GM12891 (cell line): Measurements from ENCODE around the gene ZNF697.
A peak's percentile ranks its signal among the peaks of the same experiment; 100 is the strongest.
"Not testable (repeated sequence)": the region's sequence is repeated elsewhere in the genome, so short reads cannot be mapped to it uniquely, and the experiment has no call there.

Experiments
- DNase-seq: peaks from one replicate; pipeline ENCODE4 v3.0.0; 2011; ENCODE audit warnings: low spot score; ENCODE audit not compliant: insufficient read length
- FAIRE-seq: peaks from 2 replicates; lab custom pipeline; 2011; peaks lifted over from hg19 to GRCh38; lab: Jason Lieb, UNC
- PAX5 ChIP-seq: IDR thresholded peaks from 2 replicates; pipeline ENCODE4 v1.6.1; 2011; ENCODE audit warnings: low read length, moderate library complexity, mild to moderate bottlenecking; ENCODE audit not compliant: insufficient read depth, severe bottlenecking
- POLR2A ChIP-seq: IDR thresholded peaks from 2 replicates; pipeline ENCODE4 v1.6.1; 2011; ENCODE audit warnings: low read depth, low read length, control low read depth
- POLR2AphosphoS5 ChIP-seq: IDR thresholded peaks from 2 replicates; pipeline ENCODE4 v1.6.1; 2011; ENCODE audit warnings: low read depth, low read length, control low read depth
- POU2F2 ChIP-seq: IDR thresholded peaks from 2 replicates; pipeline ENCODE4 v1.6.1; 2011; ENCODE audit warnings: low read depth, mild to moderate bottlenecking, control low read depth, low read length, moderate library complexity
- SPI1 ChIP-seq: IDR thresholded peaks from 2 replicates; pipeline ENCODE4 v1.6.1; 2011; ENCODE audit warnings: low read depth, low read length, control low read depth
- TAF1 ChIP-seq: IDR thresholded peaks from 2 replicates; pipeline ENCODE4 v1.6.1; 2011; ENCODE audit warnings: low read depth, low read length, control low read depth

ZNF697 gene

DNA sequence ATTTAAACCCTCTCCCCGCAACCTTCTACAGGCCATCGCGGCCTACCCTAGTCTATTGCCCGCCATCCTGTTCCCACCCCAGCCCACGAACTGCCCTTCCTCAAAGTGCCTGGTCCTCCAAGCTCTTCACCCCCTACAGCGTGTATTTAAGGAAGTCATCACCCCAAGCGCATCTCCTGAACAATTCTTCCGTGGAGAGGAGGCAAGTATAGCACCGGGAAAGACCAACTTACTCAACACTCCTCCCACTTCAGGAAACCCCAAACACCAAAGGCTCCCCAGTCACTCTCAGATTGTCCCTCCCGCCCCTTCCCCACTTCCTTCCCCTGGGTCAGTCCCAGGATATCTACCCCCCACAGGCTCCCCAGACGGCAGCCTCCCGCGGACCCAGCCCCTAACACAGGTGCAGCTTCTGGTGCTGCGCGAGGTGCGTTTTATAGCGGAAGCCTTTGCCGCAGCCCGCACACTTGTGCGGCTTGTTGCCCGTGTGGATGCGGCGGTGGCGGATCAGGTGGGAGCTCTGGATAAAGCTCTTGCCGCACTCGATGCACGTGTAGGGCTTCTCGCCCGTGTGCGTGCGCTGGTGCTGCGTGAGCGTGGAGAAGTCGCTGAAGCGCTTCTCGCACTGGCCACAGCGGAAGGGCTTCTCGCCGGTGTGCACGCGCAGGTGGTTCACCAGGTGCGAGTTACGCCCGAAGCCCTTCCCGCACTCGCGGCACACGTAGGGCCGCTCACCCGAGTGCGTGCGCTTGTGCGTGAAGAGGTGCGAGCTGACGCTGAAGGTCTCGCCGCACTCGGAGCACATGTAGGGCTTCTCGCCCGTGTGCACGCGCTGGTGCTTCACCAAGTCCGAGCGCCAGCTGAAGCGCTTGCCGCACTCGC, 25.5 kb downstream of the ZNF697 start:
- TF ChIP-seq POU2F2 (no peak), PAX5 (no peak), POLR2AphosphoS5 (no peak), TAF1 (no peak), SPI1 (no peak), POLR2A (no peak)
- no peak for DNase-seq
- FAIRE-seq, result no peak

DNA sequence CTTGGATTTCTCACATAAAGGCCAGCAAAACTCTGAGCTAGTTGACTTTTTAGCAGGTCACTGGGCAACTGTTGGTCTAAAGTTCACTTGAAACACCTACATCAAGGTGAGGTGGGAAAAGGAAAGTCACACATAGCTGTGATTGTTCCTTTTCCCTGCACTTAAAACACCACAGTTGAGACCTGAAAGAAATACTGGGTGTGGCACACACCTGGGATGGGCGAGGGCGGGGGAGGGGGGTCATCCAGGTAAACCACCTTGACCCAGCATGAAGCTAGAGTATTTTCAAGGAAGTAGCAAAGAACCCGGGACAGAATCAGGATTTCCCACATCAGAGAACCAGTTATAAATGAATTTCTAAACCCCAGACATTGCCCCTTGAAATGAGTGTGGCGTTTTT, 26.4 kb downstream of the ZNF697 start:
- FAIRE-seq (no peak), DNase-seq (no peak)
- TF ChIP-seq SPI1, result no peak
- TF ChIP-seq TAF1, result no peak
- no peak for TF ChIP-seq POU2F2
- TF ChIP-seq POLR2A, result no peak
- TF ChIP-seq POLR2AphosphoS5, result no peak
- TF ChIP-seq PAX5, result no peak

DNA sequence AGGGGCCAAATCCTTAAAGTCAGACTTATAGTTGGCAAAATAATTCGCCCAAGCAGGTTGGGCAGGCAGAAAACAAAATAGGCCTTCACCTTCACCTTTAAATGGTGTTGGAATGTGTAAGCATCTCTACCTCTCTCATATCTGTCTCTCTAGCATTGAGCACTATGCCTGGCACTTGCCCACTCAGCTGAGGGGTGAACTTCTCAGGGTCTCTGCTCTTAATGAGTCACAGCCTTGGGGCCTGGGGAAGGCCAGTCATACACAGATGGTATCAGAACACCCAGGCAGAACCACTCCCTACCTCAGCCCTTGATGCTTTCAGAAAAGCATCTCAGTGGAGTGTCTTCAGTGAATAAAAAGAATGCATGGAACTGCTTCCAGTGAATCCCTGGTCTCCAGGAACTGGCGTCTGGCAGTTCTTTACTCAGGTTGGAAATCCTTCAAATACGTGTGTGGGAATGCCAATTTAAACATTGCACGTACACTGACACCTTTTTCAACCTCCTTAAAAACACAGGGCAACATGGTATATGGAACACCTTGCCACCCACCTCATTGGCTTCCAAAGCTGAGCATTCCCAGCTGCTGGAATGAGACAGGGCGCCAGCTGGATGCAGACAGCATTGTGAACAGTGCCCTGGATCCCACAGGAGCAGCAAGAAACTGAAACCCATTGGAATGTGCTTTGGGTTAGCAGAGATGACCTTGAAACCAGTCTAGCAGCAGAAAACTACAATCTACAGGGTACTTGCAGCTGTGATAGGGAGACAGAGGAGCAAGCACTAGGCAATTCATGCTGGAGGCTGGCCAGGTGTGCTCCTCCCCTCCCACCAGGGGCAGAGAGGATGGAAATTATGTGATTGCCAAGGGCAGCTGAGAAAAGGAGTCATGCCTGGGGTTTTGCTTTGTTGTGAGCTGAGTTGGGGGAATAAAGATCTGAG, 30.0 kb downstream of the ZNF697 start:
- no peak for FAIRE-seq
- TF ChIP-seq SPI1, result no peak
- no peak for TF ChIP-seq POLR2A
- TF ChIP-seq TAF1, result no peak
- no peak for TF ChIP-seq POU2F2
- TF ChIP-seq POLR2AphosphoS5, result no peak
- TF ChIP-seq PAX5, result no peak
- no peak for DNase-seq

DNA sequence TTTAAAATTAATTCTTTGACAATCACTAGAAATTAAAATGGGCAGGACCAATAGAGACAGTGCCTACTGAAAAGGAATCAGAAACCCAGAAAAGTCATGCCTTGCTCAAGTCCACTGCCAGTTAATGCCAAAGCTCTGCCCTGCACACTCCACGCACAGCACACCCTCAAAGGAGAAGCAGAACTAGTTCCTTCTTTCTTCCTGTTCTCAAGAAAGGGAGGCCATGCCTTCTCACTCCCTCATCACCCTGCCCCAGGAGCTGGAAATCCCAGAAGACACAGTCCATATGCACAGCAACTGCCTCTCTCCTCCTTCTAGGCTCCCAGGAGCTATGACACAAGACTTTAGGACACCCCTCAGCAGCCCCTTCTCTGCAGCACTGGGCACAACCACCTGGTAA, 31.3 kb downstream of the ZNF697 start:
- DNase-seq, result not testable (repeated sequence)

DNA sequence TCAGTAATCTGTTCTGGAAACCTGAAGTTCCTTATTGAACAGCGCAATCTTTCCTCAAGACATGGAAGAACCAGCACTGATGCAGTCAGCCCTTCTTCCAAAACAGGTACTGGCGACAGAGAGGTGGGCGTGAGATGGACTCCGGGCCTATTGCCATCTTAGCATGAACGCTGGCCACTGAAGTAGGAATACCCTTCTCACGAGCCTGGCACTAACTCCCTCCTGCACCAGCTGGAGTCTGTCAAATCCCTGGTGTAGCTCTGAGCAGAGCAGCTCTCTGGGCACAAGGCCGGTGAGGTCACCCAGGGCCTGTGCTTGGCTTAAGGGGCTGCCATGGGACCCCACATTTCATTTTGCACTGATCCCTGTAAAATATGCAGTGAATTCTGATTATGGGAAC, 33.0 kb downstream of the ZNF697 start:
- DNase-seq, result not testable (repeated sequence)

More for the DNA sequence above, 31.3 kb downstream of the ZNF697 start:
- not testable (repeated sequence) for FAIRE-seq

DNA sequence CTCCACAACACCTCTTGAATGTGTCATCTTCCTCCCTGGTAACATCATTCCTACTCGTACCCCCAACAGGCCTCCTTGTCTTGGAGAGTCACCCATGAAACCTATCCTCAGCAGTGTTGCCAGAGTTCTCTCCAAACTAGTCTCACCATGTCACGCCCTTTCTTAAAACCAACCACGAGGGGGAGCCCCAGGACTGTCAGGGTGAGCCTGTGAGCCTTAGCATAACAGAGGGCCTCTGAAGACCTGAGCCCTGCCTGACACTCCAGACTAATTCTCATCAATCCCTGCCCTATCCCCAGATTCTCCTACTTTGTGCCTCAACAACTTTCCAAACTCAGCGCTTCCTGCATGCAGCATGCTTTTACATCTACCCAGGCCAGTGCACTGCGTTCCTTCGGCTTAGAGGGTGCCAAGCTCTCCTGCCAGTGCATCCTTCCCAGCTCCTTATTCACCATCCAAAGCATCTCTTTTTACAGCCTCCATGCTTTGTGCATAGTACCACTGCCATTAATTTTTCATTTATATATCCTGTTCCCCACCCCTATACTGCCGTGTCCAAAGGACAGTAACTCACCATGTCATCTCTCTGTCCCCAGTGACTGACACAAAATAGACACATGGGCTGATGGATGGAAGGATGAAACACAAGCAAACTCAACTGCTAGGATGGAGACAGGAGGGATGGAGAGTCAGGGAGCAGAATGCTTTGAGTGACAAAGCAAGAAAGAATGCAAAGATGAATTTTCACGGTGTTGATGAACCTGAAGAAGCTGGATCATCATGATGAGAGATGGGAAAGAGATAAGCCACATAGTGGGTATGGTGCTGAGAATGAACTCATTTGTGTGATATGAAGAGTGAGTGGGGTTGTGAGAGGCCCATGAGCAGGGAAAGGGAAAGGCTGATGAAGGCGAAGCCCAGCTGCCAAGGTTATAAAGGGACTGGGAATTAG, 34.0 kb downstream of the ZNF697 start:
- DNase-seq, result no peak
- FAIRE-seq, result peak; percentile 52
- TF ChIP-seq POLR2A (no peak), POLR2AphosphoS5 (no peak), TAF1 (no peak), SPI1 (no peak), POU2F2 (no peak), PAX5 (no peak)

More for the DNA sequence above, 33.0 kb downstream of the ZNF697 start:
- not testable (repeated sequence) for FAIRE-seq

DNA sequence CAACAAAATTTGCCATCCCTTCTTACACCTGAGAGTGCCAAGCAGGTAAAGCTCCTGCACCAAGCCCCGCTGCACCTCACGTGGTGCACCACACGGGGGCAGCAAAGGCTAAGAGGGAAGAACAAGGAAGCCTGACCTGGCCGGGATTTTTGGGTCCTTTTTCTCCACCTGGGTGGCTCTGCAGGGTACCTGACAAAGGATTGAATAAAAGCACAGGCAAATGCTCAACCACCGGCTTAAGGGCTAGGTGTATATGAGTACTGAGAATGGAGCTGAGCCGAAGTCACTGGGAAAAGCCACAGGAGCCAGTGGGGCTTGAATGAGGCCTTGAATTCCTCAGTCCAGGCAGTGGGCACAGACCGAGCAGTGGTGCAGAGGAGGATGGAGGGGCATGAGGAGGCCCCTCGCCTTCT, 36.4 kb downstream of the ZNF697 start:
- TF ChIP-seq TAF1 (no peak), POLR2AphosphoS5 (no peak), PAX5 (no peak), SPI1 (no peak), POU2F2 (no peak), POLR2A (no peak)
- DNase-seq, result peak; percentile 32
- FAIRE-seq, result no peak

DNA sequence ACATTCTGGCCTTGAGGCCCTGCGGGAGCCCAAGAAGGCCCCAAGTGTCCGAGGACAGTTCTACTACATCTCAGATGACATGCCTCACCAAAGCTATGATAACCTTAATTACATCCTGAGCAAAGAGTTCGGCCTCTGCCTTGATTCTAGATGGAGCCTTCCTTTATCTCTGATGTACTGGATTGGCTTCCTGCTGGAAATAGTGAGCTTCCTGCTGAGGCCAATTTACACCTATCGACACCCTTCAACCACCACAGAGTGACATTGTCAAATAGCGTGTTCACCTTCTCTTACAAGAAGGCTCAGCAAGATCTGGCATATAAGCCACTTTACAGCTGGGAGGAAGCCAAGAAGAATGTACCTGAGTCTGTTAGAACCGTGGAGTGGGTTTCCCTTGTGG, 39.2 kb downstream of the ZNF697 start:
- not testable (repeated sequence) for FAIRE-seq, DNase-seq

DNA sequence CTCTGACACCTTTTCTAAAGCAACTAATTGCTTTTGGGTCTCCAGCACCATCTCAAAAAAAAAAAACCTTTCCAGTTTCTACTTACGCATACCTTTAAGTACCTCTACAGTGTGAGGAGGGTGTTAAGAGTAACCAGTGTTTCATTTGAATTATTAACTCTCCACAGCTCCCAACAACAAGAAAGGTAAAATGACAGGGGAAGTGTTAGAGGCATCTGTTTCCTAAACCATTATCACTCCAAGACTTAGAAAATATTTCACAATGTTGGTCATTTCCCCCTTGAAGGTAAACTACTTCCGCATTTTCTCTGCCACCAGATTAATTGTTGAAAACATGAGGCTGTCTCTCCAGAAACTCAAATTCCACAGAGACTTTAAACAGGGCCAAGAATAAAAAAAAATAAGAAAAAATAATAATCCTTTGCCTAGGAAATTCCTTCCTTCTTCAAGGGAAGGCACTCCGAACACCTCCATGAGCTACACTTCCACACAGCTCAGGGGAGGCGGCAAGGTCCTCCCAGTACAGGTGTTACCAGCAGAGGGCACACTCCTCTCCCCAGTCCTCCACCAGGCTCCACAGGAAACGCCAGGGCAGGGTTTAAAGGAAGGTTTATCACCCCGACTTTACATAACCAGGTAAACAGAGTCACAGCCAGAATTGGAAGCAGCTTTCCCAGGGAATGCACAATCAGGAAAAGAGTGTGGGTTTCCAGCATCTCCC, 40.8 kb downstream of the ZNF697 start:
- not testable (repeated sequence) for FAIRE-seq, DNase-seq
